ENCODE results near the gene PAAF1. TPM values are rescaled to one million over a fixed set of nuclear protein-coding genes. Genes with fewer than 3 reads are reported as not detected.

Gene PAAF1
- total RNA-seq, 3 donors from 2014 or later: 13.8 to 19.7 (median 14.8) TPM

DNA sequence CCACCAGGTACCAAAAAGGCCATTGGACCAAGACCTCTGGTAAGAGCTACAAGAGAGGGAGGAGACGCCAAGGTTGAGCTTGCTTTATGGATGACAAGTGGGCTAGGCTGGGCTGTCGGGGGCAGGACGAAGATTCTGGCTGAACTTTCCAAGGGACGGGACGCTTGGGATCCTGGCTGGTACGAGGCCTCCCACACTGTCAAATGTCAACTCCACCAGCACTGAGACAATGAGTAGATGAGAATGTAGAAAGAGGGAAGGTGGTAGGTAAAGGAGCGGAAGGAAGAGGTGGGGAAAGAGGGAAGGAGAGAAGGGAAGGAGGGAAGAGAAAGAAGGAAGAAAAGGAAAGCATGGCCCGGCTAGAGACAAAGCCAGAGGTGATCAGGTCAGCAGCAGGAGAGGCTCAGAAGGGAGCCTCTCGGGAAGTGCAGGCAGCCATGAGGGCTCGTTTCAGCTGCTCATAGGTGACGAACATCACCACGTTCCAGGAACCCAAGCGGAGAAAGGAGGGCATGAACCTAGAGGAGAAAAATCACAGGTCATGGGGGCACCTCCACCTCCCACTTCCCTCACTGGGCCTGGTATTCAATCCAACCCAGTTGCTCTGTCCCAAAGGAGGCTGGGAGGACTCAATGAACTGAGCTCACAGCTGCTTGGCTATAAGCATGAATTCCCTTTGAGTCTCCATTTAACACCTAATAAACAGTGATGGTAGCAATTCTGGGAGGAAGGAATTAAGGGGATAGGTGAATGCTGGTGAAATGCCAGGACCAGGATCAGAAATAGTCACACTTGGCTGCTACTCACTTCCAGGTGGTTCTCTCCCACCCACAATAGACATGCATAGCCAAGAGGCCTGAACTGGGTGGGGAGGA is 98.0 kb downstream of the PAAF1 start:
- H3K36me3 ChIP-seq (ENCODE audit: low read depth): no peaks in the 10 kb centered on the region
- intact Hi-C loops (cut with DNase I, micrococcal nuclease): no loop called here
- TF ChIP-seq, protein P1, sequence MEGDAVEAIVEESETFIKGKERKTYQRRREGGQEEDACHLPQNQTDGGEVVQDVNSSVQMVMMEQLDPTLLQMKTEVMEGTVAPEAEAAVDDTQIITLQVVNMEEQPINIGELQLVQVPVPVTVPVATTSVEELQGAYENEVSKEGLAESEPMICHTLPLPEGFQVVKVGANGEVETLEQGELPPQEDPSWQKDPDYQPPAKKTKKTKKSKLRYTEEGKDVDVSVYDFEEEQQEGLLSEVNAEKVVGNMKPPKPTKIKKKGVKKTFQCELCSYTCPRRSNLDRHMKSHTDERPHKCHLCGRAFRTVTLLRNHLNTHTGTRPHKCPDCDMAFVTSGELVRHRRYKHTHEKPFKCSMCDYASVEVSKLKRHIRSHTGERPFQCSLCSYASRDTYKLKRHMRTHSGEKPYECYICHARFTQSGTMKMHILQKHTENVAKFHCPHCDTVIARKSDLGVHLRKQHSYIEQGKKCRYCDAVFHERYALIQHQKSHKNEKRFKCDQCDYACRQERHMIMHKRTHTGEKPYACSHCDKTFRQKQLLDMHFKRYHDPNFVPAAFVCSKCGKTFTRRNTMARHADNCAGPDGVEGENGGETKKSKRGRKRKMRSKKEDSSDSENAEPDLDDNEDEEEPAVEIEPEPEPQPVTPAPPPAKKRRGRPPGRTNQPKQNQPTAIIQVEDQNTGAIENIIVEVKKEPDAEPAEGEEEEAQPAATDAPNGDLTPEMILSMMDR (IDR thresholded peaks at IDR 0.05): no peak
- H3K9me3 ChIP-seq: no peaks in the 10 kb centered on the region
- ATAC-seq: no peak
- peak in 1 of 3 donors; percentile 24 for DNase-seq
- no peak overlapping the region for H3K4me3 ChIP-seq
- H3K4me1 ChIP-seq (ENCODE audit: low read depth): peaks cover 24% of the 10 kb centered on the region

DNA sequence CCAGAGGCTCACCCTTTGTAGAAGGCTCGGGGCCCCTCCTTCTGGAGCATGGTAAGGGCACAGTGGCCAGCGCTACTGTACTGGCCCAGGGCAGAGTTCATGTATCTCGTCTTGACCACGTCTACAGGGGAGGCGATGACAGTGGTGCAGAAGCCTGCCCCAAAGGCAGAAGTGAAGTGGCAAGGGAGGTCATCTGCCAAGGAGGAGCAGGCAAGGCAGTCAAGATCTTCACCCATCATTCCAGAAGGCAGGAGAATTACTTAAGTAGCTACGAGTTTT is 98.6 kb downstream of the PAAF1 start:
- no peak for ATAC-seq
- no peak for DNase-seq
- peaks cover 25% of the 10 kb centered on the region for H3K4me1 ChIP-seq (ENCODE audit: low read depth)
- H3K4me3 ChIP-seq: no peak overlapping the region
- H3K36me3 ChIP-seq (ENCODE audit: low read depth): no peaks in the 10 kb centered on the region
- no peaks in the 10 kb centered on the region for H3K9me3 ChIP-seq
- TF ChIP-seq, protein P1 (IDR thresholded peaks at IDR 0.05): no peak
- intact Hi-C loops (cut with DNase I, micrococcal nuclease): no loop called here

DNA sequence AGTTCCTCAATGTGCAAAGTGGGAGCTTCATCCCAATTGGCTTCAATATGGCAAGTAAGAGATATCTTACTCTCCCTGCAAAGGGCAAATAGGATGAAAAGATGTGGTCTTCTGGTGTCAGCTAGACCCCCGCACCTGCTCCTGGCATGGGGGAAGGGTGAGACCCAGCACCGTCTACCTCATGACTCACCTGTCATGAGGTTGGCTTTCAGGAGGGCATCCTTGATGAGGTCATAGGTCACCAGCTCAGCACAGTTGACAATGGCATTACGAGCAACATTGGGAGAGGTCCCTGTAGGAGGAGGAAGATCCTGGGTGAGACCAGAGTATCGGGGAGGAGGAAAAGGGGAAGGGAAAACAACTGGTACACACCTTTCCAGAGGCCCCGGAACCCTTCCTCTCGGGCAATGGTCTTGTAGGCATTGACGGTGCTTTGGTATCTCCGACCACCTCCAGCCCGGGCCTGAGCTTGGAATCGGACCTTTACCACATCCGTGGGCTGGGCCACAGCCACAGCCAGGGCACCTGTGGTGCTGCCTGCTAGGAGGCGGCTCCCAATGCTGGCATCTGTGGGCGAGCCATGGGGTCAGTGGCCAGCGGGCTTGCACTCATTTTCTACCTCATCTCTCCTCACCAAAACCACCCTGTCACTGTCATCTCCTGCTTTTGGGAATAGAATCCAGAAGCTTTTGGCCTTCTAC is 99.8 kb downstream of the PAAF1 start:
- intact Hi-C loops (cut with DNase I, micrococcal nuclease): no loop called here
- Histone ChIP-seq H3K9me3 (no peaks in the 10 kb centered on the region), H3K36me3 (ENCODE audit: low read depth) (no peaks in the 10 kb centered on the region), H3K4me3 (no peak overlapping the region), H3K4me1 (ENCODE audit: low read depth) (peaks cover 28% of the 10 kb centered on the region)
- no peak for ATAC-seq
- TF ChIP-seq, protein P1 (IDR thresholded peaks at IDR 0.05): no peak
- peak in 1 of 3 donors; percentile 24 for DNase-seq

DNA sequence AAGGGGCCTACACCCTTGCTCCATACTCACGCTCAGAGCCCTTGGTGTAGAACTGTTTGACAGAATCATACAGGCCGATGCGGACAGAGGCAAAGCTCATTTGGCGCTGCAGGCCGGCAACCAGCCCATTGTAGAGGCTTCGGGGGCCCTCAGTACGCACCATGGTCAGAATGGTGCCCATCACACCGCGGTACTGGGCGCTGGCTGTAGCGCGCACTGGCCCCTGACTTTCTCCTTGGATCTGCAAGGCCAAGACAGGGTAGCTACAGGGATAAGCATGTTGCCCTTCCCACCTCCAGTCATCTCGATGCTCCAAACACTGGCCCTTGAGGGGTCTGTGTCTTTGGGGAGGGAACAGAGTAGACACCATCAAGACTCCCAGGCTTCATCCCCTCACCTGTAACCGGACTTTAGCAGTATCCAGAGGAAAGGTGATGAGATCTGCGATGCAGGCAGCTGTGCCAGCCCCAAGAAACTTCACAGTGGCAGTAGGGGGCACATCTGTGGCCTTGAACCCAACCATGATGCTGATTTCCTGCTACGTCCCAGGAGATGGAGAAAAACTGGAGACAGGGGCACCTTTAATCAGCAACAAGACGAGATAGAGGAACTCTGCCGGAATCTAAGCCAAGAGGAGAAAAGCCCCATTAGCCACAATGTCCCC is 101.2 kb downstream of the PAAF1 start:
- Histone ChIP-seq H3K4me1 (ENCODE audit: low read depth) (peaks cover 31% of the 10 kb centered on the region), H3K9me3 (no peaks in the 10 kb centered on the region), H3K4me3 (no peak overlapping the region), H3K36me3 (ENCODE audit: low read depth) (no peaks in the 10 kb centered on the region)
- intact Hi-C loops (cut with DNase I, micrococcal nuclease): no loop called here
- TF ChIP-seq, protein P1 (IDR thresholded peaks at IDR 0.05): no peak
- DNase-seq: no peak
- no peak for ATAC-seq

DNA sequence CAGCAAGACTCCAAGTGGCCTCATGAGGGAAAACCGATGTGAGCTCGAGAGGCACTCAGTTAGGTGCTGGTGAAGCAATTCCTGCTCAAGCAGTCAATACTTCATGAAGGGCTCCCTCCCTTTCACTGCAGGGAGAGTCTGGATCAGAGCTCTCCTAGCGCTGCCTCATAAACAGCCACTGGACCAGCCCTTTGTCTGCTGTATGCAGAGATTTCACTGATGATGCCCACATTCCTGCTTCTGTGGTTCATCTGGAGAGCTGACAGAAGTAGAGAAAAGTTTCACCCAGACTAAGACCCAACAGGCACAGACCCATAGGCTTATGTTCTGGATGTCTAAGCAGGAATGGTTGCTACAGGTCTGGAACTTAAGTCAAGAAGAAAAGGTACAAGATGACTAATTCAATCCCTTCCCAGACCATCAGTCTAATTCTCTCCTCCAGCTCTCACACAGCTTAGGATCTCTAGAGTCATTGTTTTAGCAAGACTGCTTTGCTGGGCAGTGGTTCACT is 101.8 kb downstream of the PAAF1 start:
- intact Hi-C loops (cut with DNase I, micrococcal nuclease): no loop called here
- TF ChIP-seq, protein P1 (IDR thresholded peaks at IDR 0.05): no peak
- no peak for DNase-seq
- H3K36me3 ChIP-seq (ENCODE audit: low read depth): no peaks in the 10 kb centered on the region
- H3K9me3 ChIP-seq: no peaks in the 10 kb centered on the region
- H3K4me3 ChIP-seq: no peak overlapping the region
- H3K4me1 ChIP-seq (ENCODE audit: low read depth): peaks cover 28% of the 10 kb centered on the region
- no peak for ATAC-seq
